SHP77 treated with DMSO at 0.1 percent for 48 hours (cell line): ENCODE results near the gene CDC26.
"Not testable (repeated sequence)": the region's sequence is repeated elsewhere in the genome, so short reads cannot be mapped to it uniquely, and the experiment has no call there.

Experiments
- DNase-seq: peaks from one replicate; lab custom pipeline; 2025; lab: John Stamatoyannopoulos, UW

Gene CDC26

GRCh38 chr9:113238202-113238858 is 37.0 kb downstream of the CDC26 start:
- no peak for DNase-seq

DNA sequence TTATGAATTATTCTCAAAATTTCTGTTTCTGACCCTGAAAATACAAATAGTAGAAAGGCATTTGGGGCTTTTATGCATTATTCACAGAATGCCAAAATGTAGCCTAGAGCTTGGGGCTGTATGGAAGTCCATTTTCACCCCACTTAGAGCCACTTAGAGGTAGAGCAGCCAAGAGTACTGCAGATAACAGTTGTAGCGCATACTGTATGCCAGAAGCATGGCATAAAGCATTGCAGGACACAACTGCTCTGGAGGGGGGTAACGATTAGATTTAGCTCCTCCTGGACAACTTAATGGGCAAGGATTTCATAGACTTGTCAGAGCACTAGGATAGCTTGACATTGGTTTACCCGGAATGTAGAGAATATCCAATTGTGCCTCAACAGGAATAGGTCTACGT is 38.3 kb downstream of the CDC26 start:
- no peak for DNase-seq

- DNase-seq = not testable (repeated sequence)
These were observed 39.6 kb downstream of the CDC26 start for GRCh38 chr9:113235701-113236255.

GRCh38 chr9:113231701-113232100 is 43.7 kb downstream of the CDC26 start:
- no peak for DNase-seq

DNA sequence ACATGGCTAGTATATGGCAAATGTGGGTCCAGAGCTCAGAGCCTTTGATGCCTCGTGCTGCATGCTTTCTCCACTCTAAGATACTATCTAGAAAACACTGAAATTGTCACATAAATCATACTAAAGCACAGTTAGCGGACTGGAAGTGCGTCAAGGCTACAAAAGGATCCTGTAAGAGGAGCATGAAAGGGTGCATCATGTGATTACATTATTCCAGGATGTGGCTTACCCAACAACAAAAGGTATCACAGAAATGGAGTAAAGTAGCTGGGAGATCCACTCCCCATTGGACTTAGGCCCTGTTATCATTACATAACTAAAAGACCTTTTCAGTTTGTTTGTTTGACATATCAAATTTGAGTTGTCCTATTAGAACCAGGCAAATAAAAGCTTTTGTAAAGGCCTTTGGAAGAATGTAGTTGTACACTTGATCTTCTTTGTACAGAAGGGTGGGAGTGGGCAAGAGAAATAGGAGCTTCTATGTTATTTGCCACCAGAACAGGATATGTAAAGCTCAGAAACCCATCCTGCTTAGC is 47.2 kb downstream of the CDC26 start:
- no peak for DNase-seq

DNA sequence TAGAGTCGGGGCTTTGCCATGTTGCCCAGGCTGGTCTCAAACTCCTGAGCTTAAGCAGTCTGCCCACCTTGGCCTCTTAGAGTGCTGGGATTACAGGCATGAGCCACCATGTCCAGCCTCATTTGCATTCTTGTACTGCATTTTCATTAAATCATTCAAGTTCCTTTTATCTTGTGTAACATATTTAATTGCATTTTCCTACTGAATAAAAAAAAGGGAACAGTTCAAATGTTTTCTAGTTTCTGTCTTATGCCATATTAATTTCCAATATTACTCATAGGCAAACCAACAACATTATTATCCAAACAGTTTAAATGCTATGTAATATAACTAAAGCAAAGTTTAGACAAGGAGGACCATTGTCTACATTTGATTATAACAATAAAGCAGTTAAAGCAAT is 47.9 kb downstream of the CDC26 start:
- DNase-seq = no peak

DNA sequence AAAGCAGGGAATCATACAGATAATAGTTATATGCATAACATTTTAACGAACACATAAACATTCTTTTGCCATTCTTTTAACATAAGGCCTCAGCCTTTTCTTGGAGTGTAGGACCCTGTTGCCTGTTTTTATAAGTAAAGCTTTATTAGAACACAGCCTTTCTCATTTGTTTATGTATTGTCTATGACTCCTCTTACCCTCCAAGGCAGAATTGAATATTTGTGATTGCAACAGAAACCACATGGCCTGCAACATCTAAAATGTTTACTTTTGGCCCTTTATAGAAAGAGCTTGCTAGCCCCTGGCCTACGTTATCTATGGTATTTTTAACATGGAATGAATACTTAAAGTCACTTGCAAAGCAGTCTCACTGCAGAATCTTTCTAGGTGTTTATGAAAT is 51.4 kb downstream of the CDC26 start:
- DNase-seq = no peak

DNA sequence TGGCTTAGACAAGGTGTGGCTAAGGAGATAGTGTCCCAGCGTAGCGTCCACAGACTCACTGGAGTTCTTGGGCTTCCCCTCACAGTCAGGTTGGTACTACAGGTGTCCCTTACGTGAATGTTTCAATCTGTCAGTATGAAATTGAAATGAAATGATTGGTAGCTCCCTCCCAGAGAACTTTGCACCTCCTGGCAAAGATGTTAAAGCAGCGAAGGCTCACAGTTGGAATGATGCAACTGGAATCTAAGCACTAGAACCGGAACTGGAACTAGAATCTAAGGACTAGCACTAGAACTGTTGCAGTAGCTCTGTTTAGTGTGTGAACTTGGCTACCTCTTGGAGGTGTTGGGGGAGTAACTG is 52.9 kb downstream of the CDC26 start:
- DNase-seq = no peak

DNA sequence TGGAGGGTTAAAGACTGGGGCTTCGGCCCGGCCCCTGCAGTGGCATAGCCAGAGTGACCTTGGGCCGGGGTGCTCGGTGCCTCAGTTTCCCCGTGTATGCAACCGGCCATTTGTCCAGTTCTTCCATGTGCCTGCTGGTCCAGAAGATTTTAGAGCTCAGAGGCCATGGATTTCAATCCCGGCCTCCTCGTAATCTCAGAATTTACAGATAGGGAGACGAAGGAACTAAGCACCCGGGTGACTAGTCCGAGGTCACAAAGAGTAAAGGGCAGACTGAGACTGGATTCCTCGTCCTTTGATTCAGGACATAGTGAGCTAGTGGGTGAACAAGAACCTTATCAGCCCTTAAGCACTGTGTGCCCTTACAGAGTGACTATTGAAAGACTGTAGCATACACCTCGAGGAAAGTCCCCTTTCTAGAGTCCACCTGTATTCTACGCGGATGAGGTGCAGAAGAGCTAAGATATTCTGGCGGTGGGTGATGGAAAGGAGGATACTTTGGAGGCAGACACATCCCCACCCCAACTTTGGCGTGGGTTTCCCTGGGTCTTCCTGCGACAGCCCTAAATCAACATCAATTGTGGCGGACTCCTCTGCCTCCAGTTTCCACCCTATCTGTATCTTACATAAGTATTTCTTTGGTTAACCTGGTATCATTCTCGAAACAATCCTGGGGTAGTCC is 53.4 kb downstream of the CDC26 start:
- no peak for DNase-seq

- peak; percentile 95 for DNase-seq
These were observed 54.2 kb downstream of the CDC26 start, which contains the start of the genes FKBP15 and SLC31A1 for GRCh38 chr9:113221003-113221799. Gene FKBP15, minus strand, starts transcription at chr9:113221277. Its CDS starts 34 bp downstream, at chr9:113221243. Gene SLC31A1, plus strand, starts transcription at chr9:113221544. Its CDS starts 34,605 bp downstream, at chr9:113256149.

GRCh38 chr9:113220467-113221002 is 54.8 kb downstream of the CDC26 start:
- no peak for DNase-seq

- DNase-seq = no peak
These were observed 55.4 kb downstream of the CDC26 start for GRCh38 chr9:113219969-113220368.

GRCh38 chr9:113219186-113219936 is 56.0 kb downstream of the CDC26 start:
- no peak for DNase-seq
